ENCODE measurements around the gene C19orf85.

The C19orf85 gene

GRCh38 chr19:55464039-55464661 is 401 bp downstream of the C19orf85 start:
- H3K27me3 ChIP-seq (replicated peaks; ENCODE audit: control insufficient read depth, insufficient read depth, low read length, poor library complexity, severe bottlenecking), result no peaks in the 10 kb centered on the region
- H3K4me1 ChIP-seq (ENCODE audit: control insufficient read depth, insufficient read depth, low read length, poor library complexity, severe bottlenecking), result peaks cover 18% of the 10 kb centered on the region

GRCh38 chr19:55463583-55464031 is 944 bp downstream of the C19orf85 start:
- no peak overlapping the region for H3K4me3 ChIP-seq (ENCODE audit: insufficient read depth, low read depth, low read length, poor library complexity, severe bottlenecking)
- no peaks in the 10 kb centered on the region for H3K36me3 ChIP-seq (ENCODE audit: control insufficient read depth, insufficient read depth, low read length)
- H3K27ac ChIP-seq (ENCODE audit: insufficient read depth, low read length, poor library complexity, severe bottlenecking), result no peak overlapping the region
- no peaks in the 10 kb centered on the region for H3K9me3 ChIP-seq (ENCODE audit: control insufficient read depth, low read length)
- DNase-seq, result no peak
- no peaks in the 10 kb centered on the region for H3K27me3 ChIP-seq (replicated peaks; ENCODE audit: control insufficient read depth, insufficient read depth, low read length, poor library complexity, severe bottlenecking)
- peaks cover 18% of the 10 kb centered on the region for H3K4me1 ChIP-seq (ENCODE audit: control insufficient read depth, insufficient read depth, low read length, poor library complexity, severe bottlenecking)

More at GRCh38 chr19:55464039-55464661, 401 bp downstream of the C19orf85 start:
- Histone ChIP-seq H3K4me3 (ENCODE audit: insufficient read depth, low read depth, low read length, poor library complexity, severe bottlenecking) (no peak overlapping the region), H3K27ac (ENCODE audit: insufficient read depth, low read length, poor library complexity, severe bottlenecking) (no peak overlapping the region), H3K9me3 (ENCODE audit: control insufficient read depth, low read length) (no peaks in the 10 kb centered on the region), H3K36me3 (ENCODE audit: control insufficient read depth, insufficient read depth, low read length) (no peaks in the 10 kb centered on the region)
- DNase-seq, result no peak

- H3K4me1 ChIP-seq (ENCODE audit: control insufficient read depth, insufficient read depth, low read length, poor library complexity, severe bottlenecking), result peaks cover 14% of the 10 kb centered on the region
- H3K9me3 ChIP-seq (ENCODE audit: control insufficient read depth, low read length), result no peaks in the 10 kb centered on the region
- no peak for DNase-seq
- no peaks in the 10 kb centered on the region for H3K27me3 ChIP-seq (replicated peaks; ENCODE audit: control insufficient read depth, insufficient read depth, low read length, poor library complexity, severe bottlenecking)
- H3K27ac ChIP-seq (ENCODE audit: insufficient read depth, low read length, poor library complexity, severe bottlenecking), result no peak overlapping the region
- H3K36me3 ChIP-seq (ENCODE audit: control insufficient read depth, insufficient read depth, low read length), result no peaks in the 10 kb centered on the region
- no peak overlapping the region for H3K4me3 ChIP-seq (ENCODE audit: insufficient read depth, low read depth, low read length, poor library complexity, severe bottlenecking)
Observed at GRCh38 chr19:55462722-55463121, 1.8 kb downstream of the C19orf85 start.

- Histone ChIP-seq H3K9me3 (ENCODE audit: control insufficient read depth, low read length) (no peaks in the 10 kb centered on the region), H3K4me3 (ENCODE audit: insufficient read depth, low read depth, low read length, poor library complexity, severe bottlenecking) (peak overlapping the region; percentile 85), H3K4me1 (ENCODE audit: control insufficient read depth, insufficient read depth, low read length, poor library complexity, severe bottlenecking) (peaks cover 14% of the 10 kb centered on the region), H3K27ac (ENCODE audit: insufficient read depth, low read length, poor library complexity, severe bottlenecking) (peak overlapping the region; percentile 63), H3K27me3 (replicated peaks; ENCODE audit: control insufficient read depth, insufficient read depth, low read length, poor library complexity, severe bottlenecking) (no peaks in the 10 kb centered on the region), H3K36me3 (ENCODE audit: control insufficient read depth, insufficient read depth, low read length) (no peaks in the 10 kb centered on the region)
- DNase-seq, result no peak
Observed at GRCh38 chr19:55461974-55462626, 2.5 kb downstream of the C19orf85 start.

GRCh38 chr19:55461259-55461973 is 3.1 kb downstream of the C19orf85 start, which contains the start of gene ISOC2:
Gene ISOC2, minus strand, starts transcription at chr19:55461642. Its CDS starts 5,156 bp downstream, at chr19:55456486.
- no peaks in the 10 kb centered on the region for H3K36me3 ChIP-seq (ENCODE audit: control insufficient read depth, insufficient read depth, low read length)
- H3K9me3 ChIP-seq (ENCODE audit: control insufficient read depth, low read length), result no peaks in the 10 kb centered on the region
- no peaks in the 10 kb centered on the region for H3K27me3 ChIP-seq (replicated peaks; ENCODE audit: control insufficient read depth, insufficient read depth, low read length, poor library complexity, severe bottlenecking)
- H3K4me3 ChIP-seq (ENCODE audit: insufficient read depth, low read depth, low read length, poor library complexity, severe bottlenecking), result peak within 1 kb of the TSS; percentile 85
- peak within 1 kb of the TSS; percentile 63 for H3K27ac ChIP-seq (ENCODE audit: insufficient read depth, low read length, poor library complexity, severe bottlenecking)
- DNase-seq, result peak; percentile 99 to 100 (median 100)
- peaks cover 14% of the 10 kb centered on the region for H3K4me1 ChIP-seq (ENCODE audit: control insufficient read depth, insufficient read depth, low read length, poor library complexity, severe bottlenecking)

- peak overlapping the region; percentile 85 for H3K4me3 ChIP-seq (ENCODE audit: insufficient read depth, low read depth, low read length, poor library complexity, severe bottlenecking)
- DNase-seq, result no peak
- no peaks in the 10 kb centered on the region for H3K9me3 ChIP-seq (ENCODE audit: control insufficient read depth, low read length)
- no peaks in the 10 kb centered on the region for H3K36me3 ChIP-seq (ENCODE audit: control insufficient read depth, insufficient read depth, low read length)
- peak overlapping the region; percentile 62 for H3K27ac ChIP-seq (ENCODE audit: insufficient read depth, low read length, poor library complexity, severe bottlenecking)
- H3K4me1 ChIP-seq (ENCODE audit: control insufficient read depth, insufficient read depth, low read length, poor library complexity, severe bottlenecking), result peaks cover 14% of the 10 kb centered on the region
- no peaks in the 10 kb centered on the region for H3K27me3 ChIP-seq (replicated peaks; ENCODE audit: control insufficient read depth, insufficient read depth, low read length, poor library complexity, severe bottlenecking)
Observed at GRCh38 chr19:55460670-55461258, 3.8 kb downstream of the C19orf85 start.

- no peak for DNase-seq
- Histone ChIP-seq H3K4me1 (ENCODE audit: control insufficient read depth, insufficient read depth, low read length, poor library complexity, severe bottlenecking) (peaks cover 14% of the 10 kb centered on the region), H3K27ac (ENCODE audit: insufficient read depth, low read length, poor library complexity, severe bottlenecking) (no peak overlapping the region), H3K36me3 (ENCODE audit: control insufficient read depth, insufficient read depth, low read length) (no peaks in the 10 kb centered on the region), H3K4me3 (ENCODE audit: insufficient read depth, low read depth, low read length, poor library complexity, severe bottlenecking) (no peak overlapping the region), H3K27me3 (replicated peaks; ENCODE audit: control insufficient read depth, insufficient read depth, low read length, poor library complexity, severe bottlenecking) (no peaks in the 10 kb centered on the region), H3K9me3 (ENCODE audit: control insufficient read depth, low read length) (no peaks in the 10 kb centered on the region)
Observed at GRCh38 chr19:55459950-55460657, 4.4 kb downstream of the C19orf85 start.

GRCh38 chr19:55459551-55459949 is 5.0 kb downstream of the C19orf85 start:
- no peak for DNase-seq
- no peak overlapping the region for H3K27ac ChIP-seq (ENCODE audit: insufficient read depth, low read length, poor library complexity, severe bottlenecking)
- H3K36me3 ChIP-seq (ENCODE audit: control insufficient read depth, insufficient read depth, low read length), result no peaks in the 10 kb centered on the region
- no peak overlapping the region for H3K4me3 ChIP-seq (ENCODE audit: insufficient read depth, low read depth, low read length, poor library complexity, severe bottlenecking)
- peaks cover 14% of the 10 kb centered on the region for H3K4me1 ChIP-seq (ENCODE audit: control insufficient read depth, insufficient read depth, low read length, poor library complexity, severe bottlenecking)
- no peaks in the 10 kb centered on the region for H3K9me3 ChIP-seq (ENCODE audit: control insufficient read depth, low read length)
- no peaks in the 10 kb centered on the region for H3K27me3 ChIP-seq (replicated peaks; ENCODE audit: control insufficient read depth, insufficient read depth, low read length, poor library complexity, severe bottlenecking)

- H3K4me3 ChIP-seq (ENCODE audit: insufficient read depth, low read depth, low read length, poor library complexity, severe bottlenecking), result no peak overlapping the region
- H3K4me1 ChIP-seq (ENCODE audit: control insufficient read depth, insufficient read depth, low read length, poor library complexity, severe bottlenecking), result peaks cover 14% of the 10 kb centered on the region
- DNase-seq, result no peak
- H3K36me3 ChIP-seq (ENCODE audit: control insufficient read depth, insufficient read depth, low read length), result no peaks in the 10 kb centered on the region
- no peaks in the 10 kb centered on the region for H3K9me3 ChIP-seq (ENCODE audit: control insufficient read depth, low read length)
- no peaks in the 10 kb centered on the region for H3K27me3 ChIP-seq (replicated peaks; ENCODE audit: control insufficient read depth, insufficient read depth, low read length, poor library complexity, severe bottlenecking)
- H3K27ac ChIP-seq (ENCODE audit: insufficient read depth, low read length, poor library complexity, severe bottlenecking), result no peak overlapping the region
Observed at GRCh38 chr19:55457683-55458457, 6.7 kb downstream of the C19orf85 start.
